Kidney capillary endothelial cell (primary cell): ENCODE data around the gene NCCRP1.

Experiments
- DNase-seq: peaks from one replicate; pipeline ENCODE4 v3.0.0-alpha.2; 2018; ENCODE audit warnings: low spot score

Gene NCCRP1

GRCh38 chr19:39246951-39247669 is 50.3 kb downstream of the NCCRP1 start:
- DNase-seq, result no peak

GRCh38 chr19:39247701-39248664 is 51.2 kb downstream of the NCCRP1 start:
- DNase-seq, result no peak

GRCh38 chr19:39248806-39249205 is 52.0 kb downstream of the NCCRP1 start, which contains the start of gene IFNL4:
Gene IFNL4 (minus strand): TSS chr19:39248856.
- no peak for DNase-seq

GRCh38 chr19:39251081-39251480 is 54.3 kb downstream of the NCCRP1 start:
- DNase-seq, result no peak
